Activated naive CD8-positive, alpha-beta T cell treated with anti-CD3 and anti-CD28 coated beads, Interleukin-2, amount 10 ng/mL, durations not matched to agents 7 days and 5 days (primary cell): ENCODE measurements around the gene MDM4. TPM values are rescaled to one million over a fixed set of nuclear protein-coding genes. Genes with fewer than 3 reads are reported as not detected.
"Not testable (repeated sequence)": the region's sequence is repeated elsewhere in the genome, so short reads cannot be mapped to it uniquely, and the experiment has no call there.

ENCODE experiments used
- ATAC-seq: fragments of 150-1000 bp; cut with Tn5 transposase; one replicate; pipeline ENCODE4 v1.10.0; 2021; ENCODE audit warnings: low read depth, moderate library complexity
- POLR2A ChIA-PET: fragments of 350-600 bp; sonication (Branson Sonifier 250); formaldehyde crosslinking; loops from one replicate; lab custom pipeline; 2021; ENCODE audit warnings: antibody characterized with exemption; lab: Charles Lee
- DNase-seq: peaks from one replicate; pipeline ENCODE4 v3.0.0; 2021
- H3K27ac Mint-ChIP-seq: one replicate; pipeline ENCODE4 v1.8.0; 2022; ENCODE audit warnings: mild to moderate bottlenecking, mixed read lengths
- H3K27me3 Mint-ChIP-seq: one replicate; pipeline ENCODE4 v1.8.0; 2022; ENCODE audit warnings: mild to moderate bottlenecking, moderate library complexity, mixed read lengths
- H3K36me3 Mint-ChIP-seq: one replicate; pipeline ENCODE4 v1.8.0; 2021; ENCODE audit warnings: mild to moderate bottlenecking, mixed read lengths
- H3K4me1 Mint-ChIP-seq: one replicate; pipeline ENCODE4 v1.8.0; 2021; ENCODE audit warnings: mixed read lengths
- H3K4me3 Mint-ChIP-seq: one replicate; pipeline ENCODE4 v1.8.0; 2022; ENCODE audit warnings: mild to moderate bottlenecking, moderate library complexity, mixed read lengths
- H3K9me3 Mint-ChIP-seq: one replicate; pipeline ENCODE4 v1.8.0; 2021; ENCODE audit warnings: mixed read lengths
- total RNA-seq, 2 experiments: library from RNA; stranded (reverse); gene quantifications; one replicate each; pipeline ENCODE4 v1.2.3, GENCODE V29; 2021

Gene MDM4
- total RNA-seq, 2 experiments from 2014 or later: 118 to 143 TPM

DNA sequence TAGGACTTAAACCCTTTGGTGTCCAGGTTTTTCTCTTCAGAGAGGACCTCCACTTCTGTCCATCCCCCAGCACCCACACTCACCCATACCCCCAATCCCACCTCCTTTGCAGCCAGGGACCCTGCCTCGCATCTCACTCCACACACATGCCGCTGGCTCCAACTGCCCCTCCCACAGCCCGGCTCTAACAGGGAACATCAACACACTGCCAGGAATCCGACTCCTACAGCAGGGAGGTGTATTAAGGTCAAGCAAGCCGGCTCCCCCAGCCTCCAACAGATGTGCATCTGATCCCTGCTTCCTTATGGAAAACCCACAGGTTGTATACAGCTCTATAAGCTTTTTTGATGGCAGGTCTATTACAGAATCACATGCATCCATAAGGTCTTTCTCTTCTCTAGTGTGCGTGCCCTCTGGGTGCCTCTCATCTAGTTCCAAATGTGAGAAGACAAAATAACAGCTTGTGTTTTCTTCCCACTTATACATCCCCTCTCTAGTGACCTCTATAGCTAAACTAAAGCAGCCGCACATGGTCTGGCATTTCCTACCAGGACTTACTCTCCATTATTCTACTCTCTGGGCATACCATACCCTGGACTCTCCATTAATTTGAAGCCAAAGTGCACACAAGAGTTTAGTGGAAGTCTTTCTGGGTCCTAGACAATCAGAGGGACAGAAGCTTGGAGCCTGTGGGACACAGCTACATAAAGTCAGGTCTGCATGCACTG lies 37.9 kb upstream of the MDM4 start:
- peaks cover 2% of the 10 kb centered on the region for H3K36me3 Mint-ChIP-seq
- POLR2A ChIA-PET: no interaction called here

DNA sequence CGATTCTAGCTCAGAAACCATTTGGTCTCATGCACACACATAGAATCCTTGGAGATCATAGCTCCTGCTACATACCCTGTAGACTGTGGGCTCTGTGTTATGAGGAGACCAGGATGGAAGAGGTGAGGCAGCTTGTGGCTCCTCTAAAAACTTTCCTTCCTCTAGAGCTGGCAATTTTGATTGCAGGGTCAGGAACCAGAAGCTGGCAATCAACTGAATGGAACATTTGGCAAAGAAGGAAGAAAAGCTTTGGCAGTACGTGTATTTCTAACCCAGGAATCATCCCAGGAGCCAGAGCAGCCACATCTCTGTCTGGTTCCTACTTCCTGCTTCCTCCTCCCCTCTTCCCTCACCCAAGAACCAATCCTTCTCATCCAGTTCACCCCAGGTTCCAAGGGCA lies 37.3 kb upstream of the MDM4 start:
- peaks cover 43% of the 10 kb centered on the region for H3K4me1 Mint-ChIP-seq
- H3K27ac Mint-ChIP-seq: peak overlapping the region; percentile 39
- DNase-seq (no peak), ATAC-seq (no peak)
- H3K4me3 Mint-ChIP-seq: no peak overlapping the region
- H3K27me3 Mint-ChIP-seq: no peaks in the 10 kb centered on the region
- no peaks in the 10 kb centered on the region for H3K9me3 Mint-ChIP-seq
- peaks cover 2% of the 10 kb centered on the region for H3K36me3 Mint-ChIP-seq
- POLR2A ChIA-PET: interaction anchor here (0.5 kb wide), 1 partner anchor 148 kb away, joined by 4 read pairs; no protein-coding TSS in a partner anchor

More for the DNA sequence above, 37.9 kb upstream of the MDM4 start:
- Mint-ChIP-seq H3K4me3 (no peak overlapping the region), H3K4me1 (peaks cover 42% of the 10 kb centered on the region), H3K27me3 (no peaks in the 10 kb centered on the region), H3K27ac (no peak overlapping the region), H3K9me3 (no peaks in the 10 kb centered on the region)
- ATAC-seq: no peak
- no peak for DNase-seq

DNA sequence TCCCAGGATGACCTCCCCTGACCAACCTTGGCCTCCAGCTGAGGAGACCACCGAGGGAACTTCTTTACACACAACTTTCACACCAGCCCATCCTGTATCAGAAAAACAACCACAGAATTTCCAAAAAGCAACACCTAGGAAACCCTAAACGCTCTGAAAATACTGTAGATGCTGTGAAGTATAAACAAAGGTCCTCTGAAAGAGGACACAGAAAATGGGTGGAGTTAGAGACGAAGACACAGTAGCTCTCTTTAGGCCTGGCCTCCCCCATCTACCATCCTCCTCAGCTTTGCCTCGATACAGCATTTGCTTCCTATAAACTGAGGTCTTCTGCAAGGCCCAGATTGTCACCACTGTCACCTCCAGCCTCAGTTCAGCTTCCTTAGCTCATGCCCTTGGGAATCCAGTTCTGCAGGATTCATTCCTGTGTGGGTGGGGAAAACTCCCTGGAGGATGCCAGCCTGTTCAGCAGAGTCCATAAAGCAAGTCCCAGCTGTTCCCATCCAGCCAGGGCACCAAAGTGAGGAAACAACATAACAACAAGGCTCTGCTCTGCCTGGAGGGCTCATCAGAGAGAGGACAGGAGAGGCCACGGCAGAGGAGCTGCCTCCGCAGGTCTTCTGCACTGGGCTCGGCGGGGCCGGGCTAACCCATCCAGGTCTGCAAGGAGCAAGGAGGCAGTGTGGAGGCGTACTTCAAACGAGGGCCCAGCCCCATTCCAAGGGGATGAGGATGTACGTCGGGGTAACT lies 36.6 kb upstream of the MDM4 start:
- DNase-seq (no peak), ATAC-seq (no peak)
- no peaks in the 10 kb centered on the region for H3K9me3 Mint-ChIP-seq
- POLR2A ChIA-PET: interaction anchor here (0.5 kb wide), 1 partner anchor 148 kb away, joined by 4 read pairs; no protein-coding TSS in a partner anchor
- H3K4me3 Mint-ChIP-seq: no peak overlapping the region
- H3K27me3 Mint-ChIP-seq: no peaks in the 10 kb centered on the region
- peaks cover 41% of the 10 kb centered on the region for H3K4me1 Mint-ChIP-seq
- H3K27ac Mint-ChIP-seq: peak overlapping the region; percentile 39
- peaks cover 2% of the 10 kb centered on the region for H3K36me3 Mint-ChIP-seq

DNA sequence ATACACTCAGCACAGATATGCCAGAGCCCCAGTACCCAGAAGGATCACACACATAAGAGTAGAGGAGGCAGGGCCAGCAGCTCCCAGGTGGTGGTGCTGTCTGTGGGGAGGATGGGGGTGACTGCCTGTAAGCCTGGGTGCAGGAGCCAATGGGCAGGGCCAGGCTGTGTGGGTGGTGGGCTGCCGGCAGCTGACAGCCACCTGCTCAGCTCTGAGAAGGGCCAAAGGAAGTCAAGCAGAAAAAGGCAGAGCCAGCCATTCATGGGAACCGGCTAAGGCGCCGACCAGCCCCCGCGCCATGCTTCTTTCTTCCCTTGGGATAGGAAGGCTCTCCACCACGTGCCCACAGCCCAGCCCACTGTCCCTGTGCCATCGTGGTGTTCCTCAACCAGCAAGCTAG lies 35.7 kb upstream of the MDM4 start:
- Mint-ChIP-seq H3K4me3 (no peak overlapping the region), H3K36me3 (peaks cover 2% of the 10 kb centered on the region), H3K4me1 (peaks cover 37% of the 10 kb centered on the region), H3K27me3 (no peaks in the 10 kb centered on the region), H3K27ac (peak overlapping the region; percentile 37), H3K9me3 (no peaks in the 10 kb centered on the region)
- DNase-seq (no peak), ATAC-seq (peak; percentile 38)
- POLR2A ChIA-PET: interaction anchor here (0.6 to 2.0 kb wide), 2 partner anchors 13 to 27 kb away, joined by 6 to 9 read pairs; partner anchors contain the start of gene PIK3C2B

DNA sequence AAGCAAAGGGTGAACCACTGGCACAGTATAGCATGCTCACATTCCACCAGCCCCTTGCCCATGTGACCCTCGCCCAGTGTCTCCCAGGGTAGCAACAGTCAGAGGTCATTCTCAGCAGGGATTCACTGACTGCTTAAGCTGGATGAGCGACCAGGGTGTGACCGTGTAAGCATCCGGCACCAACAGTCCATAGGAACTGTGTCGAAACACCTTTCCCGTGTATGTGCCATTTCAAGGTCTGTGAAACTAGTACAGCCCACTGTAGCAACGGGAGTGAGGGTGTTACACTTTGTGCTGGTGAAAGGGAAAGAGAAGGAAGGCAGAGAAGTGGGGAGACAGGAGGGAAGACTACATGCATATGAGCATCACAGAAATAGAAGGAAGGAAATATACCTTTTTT lies 32.4 kb upstream of the MDM4 start:
- ATAC-seq (no peak), DNase-seq (no peak)
- Mint-ChIP-seq H3K4me1 (peaks cover 36% of the 10 kb centered on the region), H3K9me3 (no peaks in the 10 kb centered on the region), H3K27me3 (no peaks in the 10 kb centered on the region), H3K36me3 (peaks cover 11% of the 10 kb centered on the region), H3K4me3 (no peak overlapping the region), H3K27ac (no peak overlapping the region)
- POLR2A ChIA-PET: no interaction called here

DNA sequence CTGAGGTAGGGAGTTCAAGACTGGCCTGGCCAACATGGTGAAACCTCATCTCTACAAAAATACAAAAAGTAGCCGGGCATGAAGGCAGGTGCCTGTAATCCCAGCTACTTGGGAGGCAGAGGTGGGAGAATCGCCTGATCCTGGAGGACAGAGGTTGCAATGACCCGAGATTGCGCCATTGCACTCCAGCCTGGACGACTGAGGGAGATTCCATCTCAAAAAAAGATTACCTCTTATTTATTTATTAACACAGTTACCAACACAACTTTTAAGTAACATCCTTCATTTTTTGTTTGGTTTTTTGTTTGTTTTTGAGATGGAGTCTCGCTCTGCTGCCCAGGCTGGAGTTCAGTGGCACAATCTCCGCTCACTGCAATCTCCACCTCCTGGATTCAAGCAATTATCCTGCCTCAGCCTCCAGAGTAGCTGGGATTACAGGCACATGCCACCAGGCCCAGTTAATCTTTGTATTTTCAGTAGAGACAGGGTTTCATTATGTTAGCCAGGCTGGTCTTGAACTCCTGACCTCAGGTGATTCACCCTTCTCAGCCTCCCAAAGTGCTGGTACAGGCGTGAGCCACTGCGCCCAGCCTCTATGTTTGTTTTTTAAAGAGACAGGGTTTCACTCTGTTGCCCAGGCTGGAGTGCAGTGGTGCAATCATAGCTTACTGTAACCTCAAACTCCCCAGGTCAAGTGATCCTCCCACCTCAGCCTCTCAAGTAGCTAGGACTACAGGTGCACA lies 29.5 kb upstream of the MDM4 start:
- ATAC-seq, H3K9me3 Mint-ChIP-seq, DNase-seq, H3K27me3 Mint-ChIP-seq, H3K4me3 Mint-ChIP-seq, H3K27ac Mint-ChIP-seq: not testable (repeated sequence)
- Mint-ChIP-seq H3K36me3 (peaks cover 21% of the 10 kb centered on the region), H3K4me1 (peaks cover 22% of the 10 kb centered on the region)
- POLR2A ChIA-PET: interaction anchor here (0.9 kb wide), 1 partner anchor 8 kb away, joined by 4 read pairs; the partner anchor contains the start of gene PIK3C2B

DNA sequence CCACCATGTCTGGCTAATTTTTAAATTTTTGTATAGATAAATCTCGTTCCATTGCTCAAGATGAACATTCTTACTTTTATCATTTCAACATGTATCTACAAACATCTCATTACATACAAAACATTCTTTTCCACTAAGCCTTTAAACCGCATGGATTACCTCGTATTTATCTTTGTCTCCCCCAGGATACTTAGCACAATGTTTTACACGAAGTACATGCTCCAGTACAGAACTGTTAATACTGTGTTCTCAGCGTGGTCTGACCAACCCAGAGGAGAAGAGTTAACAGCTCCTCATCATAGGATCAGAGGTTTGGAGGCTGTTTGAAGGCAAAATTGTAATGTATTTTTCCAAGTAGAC lies 29.0 kb upstream of the MDM4 start:
- Mint-ChIP-seq H3K4me1 (peaks cover 25% of the 10 kb centered on the region), H3K9me3 (no peaks in the 10 kb centered on the region), H3K27ac (no peak overlapping the region), H3K4me3 (no peak overlapping the region), H3K27me3 (no peaks in the 10 kb centered on the region), H3K36me3 (peaks cover 22% of the 10 kb centered on the region)
- DNase-seq (no peak), ATAC-seq (no peak)
- POLR2A ChIA-PET: no interaction called here

DNA sequence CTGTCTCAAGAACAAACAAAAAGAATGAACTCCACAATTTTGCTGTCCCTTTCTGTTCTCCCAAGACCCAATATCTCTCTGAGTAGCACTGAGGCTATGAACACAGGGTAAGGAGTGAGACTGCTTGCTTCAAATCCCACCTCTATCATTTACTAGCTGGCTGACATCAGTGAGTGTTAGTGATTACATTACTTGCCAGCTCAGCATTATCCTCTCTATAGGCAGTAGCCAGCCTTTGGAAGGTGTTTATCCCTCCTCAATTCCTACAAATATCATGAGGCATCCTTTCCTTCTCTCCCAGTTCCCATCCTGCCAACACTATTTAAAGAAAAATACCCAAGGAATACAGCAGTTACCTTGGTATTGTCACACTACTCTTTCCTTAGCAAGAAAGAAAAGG lies 24.6 kb upstream of the MDM4 start:
- no peak for ATAC-seq
- Mint-ChIP-seq H3K27me3 (no peaks in the 10 kb centered on the region), H3K4me3 (no peak overlapping the region), H3K27ac (no peak overlapping the region), H3K36me3 (peaks cover 22% of the 10 kb centered on the region), H3K4me1 (peaks cover 44% of the 10 kb centered on the region), H3K9me3 (no peaks in the 10 kb centered on the region)
- no peak for DNase-seq
- POLR2A ChIA-PET: interaction anchor here (3.1 kb wide), 1 partner anchor 44 kb away, joined by 37 read pairs; no protein-coding TSS in a partner anchor

DNA sequence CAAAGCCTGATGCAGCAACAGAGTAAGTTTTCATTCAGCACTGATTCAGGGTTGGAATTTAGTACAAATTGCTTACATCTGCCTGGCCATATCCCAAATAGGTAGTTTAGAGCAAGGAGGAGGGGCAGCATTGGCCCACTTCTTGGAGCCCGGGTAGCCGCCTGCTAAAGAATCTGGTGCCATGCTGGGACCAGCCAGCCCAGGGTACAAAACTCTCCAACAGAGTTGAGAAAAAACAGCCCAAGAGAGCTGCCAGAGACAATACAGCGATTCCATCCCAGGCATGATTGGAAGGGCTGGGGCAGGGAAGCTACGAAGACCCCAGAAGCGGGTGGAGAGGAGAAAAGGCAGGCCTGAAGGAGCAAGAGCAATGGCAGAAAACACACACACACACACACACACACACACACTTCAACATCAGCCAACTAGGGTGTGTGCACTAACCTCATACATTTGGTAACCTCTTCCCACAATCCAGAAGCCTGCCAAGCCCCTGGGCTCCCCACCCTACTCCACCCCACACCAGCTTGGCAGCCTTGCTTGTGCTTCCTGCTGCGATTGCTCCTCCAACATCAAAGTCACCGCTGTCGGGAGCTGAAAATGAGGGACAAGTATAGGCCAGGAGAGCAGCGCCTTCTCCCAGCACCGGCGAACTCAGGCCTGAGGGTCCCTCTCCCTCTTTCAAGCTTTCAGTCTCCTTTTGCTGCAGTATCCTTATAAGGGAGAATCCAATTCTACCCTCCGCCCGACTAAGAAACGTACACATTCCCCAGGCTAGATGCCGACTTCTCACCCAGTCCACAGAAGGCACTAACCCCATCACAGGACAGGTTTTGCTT lies 22.8 kb upstream of the MDM4 start:
- POLR2A ChIA-PET: interaction anchor here (0.6 to 3.5 kb wide), 19 partner anchors 9 to 718 kb away, joined by 3 to 41 read pairs (median 5); partner anchors contain the start of gene MDM4
- Mint-ChIP-seq H3K4me3 (peak overlapping the region; percentile 95), H3K36me3 (peaks cover 17% of the 10 kb centered on the region), H3K27ac (peak overlapping the region; percentile 91), H3K27me3 (no peaks in the 10 kb centered on the region), H3K9me3 (no peaks in the 10 kb centered on the region), H3K4me1 (peaks cover 41% of the 10 kb centered on the region)
- peak; percentile 56 for DNase-seq
- no peak for ATAC-seq

DNA sequence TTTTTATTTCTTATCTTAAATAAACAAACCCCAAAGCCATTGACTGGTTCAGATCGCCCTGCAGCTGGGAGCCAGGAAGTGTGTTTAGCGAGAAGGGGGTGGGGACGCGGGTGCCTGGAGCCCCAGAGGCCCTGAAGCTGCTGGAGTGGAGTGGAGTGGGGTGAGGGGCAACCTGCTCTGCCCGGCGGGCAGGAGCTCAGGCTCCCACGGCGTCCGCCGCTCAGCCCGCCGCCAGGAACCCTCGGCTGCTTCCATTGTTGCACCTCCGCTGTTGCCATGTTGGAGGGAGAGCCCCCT lies 22.3 kb upstream of the MDM4 start:
- H3K4me3 Mint-ChIP-seq: peak overlapping the region; percentile 95
- H3K27ac Mint-ChIP-seq: peak overlapping the region; percentile 91
- H3K36me3 Mint-ChIP-seq: peaks cover 12% of the 10 kb centered on the region
- peaks cover 41% of the 10 kb centered on the region for H3K4me1 Mint-ChIP-seq
- no peaks in the 10 kb centered on the region for H3K27me3 Mint-ChIP-seq
- DNase-seq (no peak), ATAC-seq (peak; percentile 45)
- H3K9me3 Mint-ChIP-seq: no peaks in the 10 kb centered on the region
- POLR2A ChIA-PET: interaction anchor here (0.7 to 3.5 kb wide), 20 partner anchors 8 to 718 kb away, joined by 3 to 41 read pairs (median 5); partner anchors contain the start of gene MDM4

DNA sequence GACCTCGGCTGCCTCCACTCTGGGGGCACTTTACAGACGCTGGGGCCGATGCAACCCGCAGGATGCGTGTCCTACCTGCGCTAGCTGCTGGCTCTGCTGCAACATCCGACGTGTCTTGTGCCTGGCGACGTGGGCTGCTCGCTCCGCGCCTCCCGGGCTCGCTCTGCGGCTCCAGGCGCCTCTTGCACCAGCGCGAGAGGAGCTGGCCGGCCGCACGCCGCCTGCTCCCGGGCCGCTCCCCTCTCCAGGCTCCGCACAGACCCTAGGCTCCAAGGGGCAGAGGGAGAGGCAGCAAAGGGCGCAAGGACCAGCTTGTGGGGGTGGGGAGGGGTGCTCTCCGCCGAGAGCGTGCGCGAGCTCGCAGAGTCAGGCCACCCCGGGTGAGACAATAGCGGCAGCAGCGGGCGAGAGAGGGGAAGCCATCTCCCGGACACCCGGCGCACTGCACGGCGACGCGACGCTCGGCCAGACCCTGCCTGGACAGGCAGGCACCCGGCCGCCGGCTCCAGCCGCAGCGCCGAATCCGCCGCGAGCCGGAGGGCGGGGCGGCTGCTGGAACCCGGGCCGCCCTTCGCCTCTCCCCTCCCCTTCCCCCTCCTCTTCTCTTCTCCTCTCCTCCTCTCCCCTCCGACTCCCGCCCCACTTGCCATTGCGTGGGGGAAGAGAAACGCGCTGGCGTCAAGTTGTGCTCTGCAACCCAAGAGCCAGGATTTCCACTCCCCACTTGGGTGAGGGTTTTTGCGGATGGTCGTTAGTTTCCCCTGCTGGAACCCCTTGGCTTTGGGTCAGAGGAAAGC lies 21.7 kb upstream of the MDM4 start, which contains the start of gene PIK3C2B:
Gene PIK3C2B, minus strand, starts transcription at position 525 of the 797 bp plus-strand sequence. CDS start 25,003 bp downstream, outside the sequence.
- Mint-ChIP-seq H3K27ac (peak within 1 kb of the TSS; percentile 91), H3K36me3 (peaks cover 10% of the 10 kb centered on the region), H3K4me1 (peaks cover 44% of the 10 kb centered on the region), H3K27me3 (no peaks in the 10 kb centered on the region), H3K4me3 (peak within 1 kb of the TSS; percentile 95), H3K9me3 (no peaks in the 10 kb centered on the region)
- DNase-seq: peak; percentile 83
- POLR2A ChIA-PET: interaction anchor here (0.6 to 3.5 kb wide), 21 partner anchors 9 to 84 kb away, joined by 3 to 41 read pairs (median 5); partner anchors contain the start of gene MDM4
- ATAC-seq: peak; percentile 78
